Activated CD8-positive, alpha-beta T cell treated with anti-CD3 and anti-CD28 coated beads for 36 hours (primary cell): ENCODE data around the gene SLC46A3. TPM values are rescaled to one million over a fixed set of nuclear protein-coding genes. Genes with fewer than 3 reads are reported as not detected.

Experiments used
- ATAC-seq: fragments of 200-7000 bp; cut with Tn5 transposase; one replicate; pipeline ENCODE4 v1.10.0; 2021; ENCODE audit warnings: mild to moderate bottlenecking, moderate library complexity
- CTCF ChIA-PET: fragments of 350-600 bp; sonication (Branson Sonifier 250); formaldehyde crosslinking; loops from one replicate; lab custom pipeline; 2021; ENCODE audit warnings: antibody characterized with exemption; lab: Charles Lee
- POLR2A ChIA-PET: fragments of 350-600 bp; sonication (Branson Sonifier 250); formaldehyde crosslinking; loops from one replicate; lab custom pipeline; 2021; ENCODE audit warnings: antibody characterized with exemption; lab: Charles Lee
- DNase-seq: peaks from one replicate; pipeline ENCODE4 v3.0.0-alpha.2; 2020
- H3K27ac Mint-ChIP-seq: one replicate; pipeline ENCODE4 v1.8.0; 2021; ENCODE audit warnings: mild to moderate bottlenecking, mixed read lengths
- H3K27me3 Mint-ChIP-seq: one replicate; pipeline ENCODE4 v1.8.0; 2021; ENCODE audit warnings: mixed read lengths
- H3K36me3 Mint-ChIP-seq: one replicate; pipeline ENCODE4 v1.8.0; 2021; ENCODE audit warnings: low read depth, mixed read lengths
- H3K4me1 Mint-ChIP-seq: one replicate; pipeline ENCODE4 v1.8.0; 2021; ENCODE audit warnings: low read depth, mixed read lengths
- H3K4me3 Mint-ChIP-seq: one replicate; pipeline ENCODE4 v1.8.0; 2021; ENCODE audit warnings: mild to moderate bottlenecking, moderate library complexity, mixed read lengths
- H3K9me3 Mint-ChIP-seq: one replicate; pipeline ENCODE4 v1.8.0; 2021; ENCODE audit warnings: mixed read lengths
- CTCF ChIP-seq: fragments of 200-600 bp; IDR thresholded peaks from one replicate; pipeline ENCODE4 v1.8.0; 2022; ENCODE audit warnings: antibody characterized with exemption, mild to moderate bottlenecking
- intact Hi-C: fragments of 100-400 bp; cut with micrococcal nuclease; formaldehyde crosslinking; loops from one replicate; pipeline ENCODE4 v1.10.0; 2022
- total RNA-seq, 2 experiments: library from RNA; stranded (reverse); gene quantifications; one replicate each; pipeline ENCODE4 v1.2.3, GENCODE V29; 2021

SLC46A3 gene
- total RNA-seq, 2 experiments from 2014 or later, result 3.2 to 3.4 TPM

- H3K4me1 Mint-ChIP-seq, result peaks cover 57% of the 10 kb centered on the region
- TF ChIP-seq CTCF, result no peak
- H3K27me3 Mint-ChIP-seq, result no peaks in the 10 kb centered on the region
- DNase-seq (no peak), ATAC-seq (no peak)
- no peak overlapping the region for H3K4me3 Mint-ChIP-seq
- no peak overlapping the region for H3K27ac Mint-ChIP-seq
- intact Hi-C loops, result no loop called here
- ChIA-PET POLR2A (no interaction called here), CTCF (interaction anchor here (0.6 to 0.8 kb wide), 2 partner anchors 25 to 187 kb away, joined by 3 read pairs; no protein-coding TSS in a partner anchor)
- H3K36me3 Mint-ChIP-seq, result peaks cover 33% of the 10 kb centered on the region
- no peaks in the 10 kb centered on the region for H3K9me3 Mint-ChIP-seq
Observed at GRCh38 chr13:28654276-28654675, 64.5 kb downstream of the SLC46A3 start.

GRCh38 chr13:28653111-28653510 is 65.7 kb downstream of the SLC46A3 start:
- H3K36me3 Mint-ChIP-seq, result peaks cover 28% of the 10 kb centered on the region
- H3K9me3 Mint-ChIP-seq, result no peaks in the 10 kb centered on the region
- TF ChIP-seq CTCF, result no peak
- no peak overlapping the region for H3K27ac Mint-ChIP-seq
- no peaks in the 10 kb centered on the region for H3K27me3 Mint-ChIP-seq
- H3K4me1 Mint-ChIP-seq, result peaks cover 62% of the 10 kb centered on the region
- ATAC-seq (no peak), DNase-seq (no peak)
- ChIA-PET POLR2A (interaction anchor here (0.7 to 1.6 kb wide), 2 partner anchors 12 to 307 kb away, joined by 3 to 4 read pairs; no protein-coding TSS in a partner anchor), CTCF (no interaction called here)
- no peak overlapping the region for H3K4me3 Mint-ChIP-seq
- intact Hi-C loops, result no loop called here

GRCh38 chr13:28651810-28652401 is 66.9 kb downstream of the SLC46A3 start:
- Mint-ChIP-seq H3K36me3 (peaks cover 22% of the 10 kb centered on the region), H3K27me3 (no peaks in the 10 kb centered on the region), H3K4me1 (peaks cover 58% of the 10 kb centered on the region), H3K9me3 (no peaks in the 10 kb centered on the region), H3K27ac (no peak overlapping the region), H3K4me3 (no peak overlapping the region)
- DNase-seq (no peak), ATAC-seq (peak; percentile 28)
- TF ChIP-seq CTCF, result no peak
- ChIA-PET POLR2A (no interaction called here), CTCF (no interaction called here)
- intact Hi-C loops, result no loop called here

- no peak overlapping the region for H3K4me3 Mint-ChIP-seq
- no peaks in the 10 kb centered on the region for H3K27me3 Mint-ChIP-seq
- ATAC-seq (peak; percentile 80), DNase-seq (peak; percentile 9)
- intact Hi-C loops, result no loop called here
- H3K36me3 Mint-ChIP-seq, result peaks cover 17% of the 10 kb centered on the region
- H3K27ac Mint-ChIP-seq, result peak overlapping the region; percentile 72
- H3K4me1 Mint-ChIP-seq, result peaks cover 44% of the 10 kb centered on the region
- ChIA-PET POLR2A (interaction anchor here (1.0 to 1.3 kb wide), 2 partner anchors 8 to 10 kb away, joined by 3 to 4 read pairs; partner anchors contain the start of gene POMP), CTCF (no interaction called here)
- TF ChIP-seq CTCF, result no peak
- no peaks in the 10 kb centered on the region for H3K9me3 Mint-ChIP-seq
Observed at GRCh38 chr13:28650284-28650683, 68.5 kb downstream of the SLC46A3 start.

Other genes starting within 250 kb of the SLC46A3 start
- 1 to 10 TPM; 7.7 to 8.2 TPM for gene FLT1, start 223.8 kb downstream of the SLC46A3 start, total RNA-seq
- 100 to 1,000 TPM; 106 to 116 TPM for gene POMP, start 59.8 kb downstream of the SLC46A3 start, total RNA-seq
- not detected for gene MTUS2, start 101.4 kb upstream of the SLC46A3 start, total RNA-seq